ENCODE data around the gene FMR1NB. TPM values are rescaled to one million over a fixed set of nuclear protein-coding genes. Genes with fewer than 3 reads are reported as not detected.

Gene FMR1NB
- total RNA-seq, 1 experiment from 2014 or later: not detected

DNA sequence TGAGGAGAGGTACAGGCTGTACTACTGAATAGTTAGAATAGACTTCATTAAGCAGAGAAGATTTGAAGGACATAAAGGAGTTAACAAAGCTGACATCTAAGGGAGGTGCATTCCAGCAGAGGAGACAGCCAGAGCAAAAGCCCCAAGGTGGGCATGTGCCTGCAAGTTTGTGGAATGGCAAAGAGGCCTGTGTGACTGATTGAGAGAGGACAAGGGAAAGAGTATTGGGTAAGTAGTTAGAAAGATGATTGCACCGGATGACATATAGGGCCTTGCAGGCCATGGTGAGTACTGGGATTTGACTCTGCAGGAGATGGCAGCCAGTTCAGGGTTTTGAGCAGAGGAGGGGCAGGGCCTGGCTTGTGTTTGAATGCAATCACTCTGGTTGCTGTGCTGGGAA is 55.9 kb downstream of the FMR1NB start:
- Mint-ChIP-seq H3K4me1 (no peaks in the 10 kb centered on the region), H3K36me3 (ENCODE audit: insufficient read depth in 1 of 3, low read depth in 3 of 3) (no peaks in the 10 kb centered on the region; a peak in 1 of 7 replicates), H3K4me3 (no peak overlapping the region), H3K27ac (no peak overlapping the region), H3K9me3 (peaks cover 39 to 41% of the 10 kb centered on the region in 2 experiments), H3K27me3 (ENCODE audit: low read depth) (no peaks in the 10 kb centered on the region)
- H3K23me2 ChIP-seq (ENCODE audit: insufficient read length, low read depth, low read length, poor library complexity, severe bottlenecking): no peaks in the 10 kb centered on the region
- no peak overlapping the region for H2BK20ac ChIP-seq (ENCODE audit: low read depth, low read length, poor library complexity, severe bottlenecking)
- no peak overlapping the region for H4K5ac ChIP-seq (ENCODE audit: insufficient read length, low read depth, low read length)
- no peaks in the 10 kb centered on the region for H3K79me2 ChIP-seq (ENCODE audit: insufficient read depth, low read length)
- no peak overlapping the region for H3K18ac ChIP-seq (ENCODE audit: insufficient read length, low read depth, low read length)
- no peak overlapping the region for H3K14ac ChIP-seq (ENCODE audit: insufficient read depth, low read length)
- peaks cover 13% of the 10 kb centered on the region for H3K9me3 ChIP-seq (ENCODE audit: control insufficient read depth, low read depth, low read length)
- no peak overlapping the region for H2BK5ac ChIP-seq (ENCODE audit: insufficient read length, low read length)
- no peaks in the 10 kb centered on the region for H3K79me1 ChIP-seq (ENCODE audit: insufficient read depth, low read depth, low read length, poor library complexity, severe bottlenecking)
- H3K23ac ChIP-seq (ENCODE audit: insufficient read length, low read depth, low read length): no peak overlapping the region
- no peak overlapping the region for H2BK15ac ChIP-seq (ENCODE audit: low read depth, low read length)
- no CpG with 5 or more reads among the region's 1 CpG for WGBS (ENCODE audit: extremely low coverage, insufficient read length, low lambda C conversion rate)
- no peak for DNase-seq
- no peaks in the 10 kb centered on the region for H3K4me1 ChIP-seq (ENCODE audit: insufficient read depth, low read length)
- no peak overlapping the region for H2AK5ac ChIP-seq (ENCODE audit: insufficient read length, low read length)
- no peak overlapping the region for H4K8ac ChIP-seq (replicated peaks; ENCODE audit: insufficient read length, low read depth, low read length)
- H2BK120ac ChIP-seq (ENCODE audit: low read depth, low read length, poor library complexity, severe bottlenecking): no peak overlapping the region
- no peaks in the 10 kb centered on the region for H3K27me3 ChIP-seq (ENCODE audit: insufficient read depth, low read length)
- H3K4me2 ChIP-seq (ENCODE audit: insufficient read depth, insufficient read length, low read length): no peak overlapping the region
- no peaks in the 10 kb centered on the region for H4K20me1 ChIP-seq (ENCODE audit: control insufficient read depth, insufficient read depth, insufficient read length)
- no peak overlapping the region for H3K9ac ChIP-seq (ENCODE audit: extremely low read depth, insufficient read length, low read length)
- no peak overlapping the region for H2AFZ ChIP-seq (ENCODE audit: low read length)
- H3K4ac ChIP-seq (ENCODE audit: low read depth, low read length): no peak overlapping the region
- H4K91ac ChIP-seq (ENCODE audit: insufficient read length, low read depth, low read length): no peak overlapping the region
- TF ChIP-seq, protein P1, sequence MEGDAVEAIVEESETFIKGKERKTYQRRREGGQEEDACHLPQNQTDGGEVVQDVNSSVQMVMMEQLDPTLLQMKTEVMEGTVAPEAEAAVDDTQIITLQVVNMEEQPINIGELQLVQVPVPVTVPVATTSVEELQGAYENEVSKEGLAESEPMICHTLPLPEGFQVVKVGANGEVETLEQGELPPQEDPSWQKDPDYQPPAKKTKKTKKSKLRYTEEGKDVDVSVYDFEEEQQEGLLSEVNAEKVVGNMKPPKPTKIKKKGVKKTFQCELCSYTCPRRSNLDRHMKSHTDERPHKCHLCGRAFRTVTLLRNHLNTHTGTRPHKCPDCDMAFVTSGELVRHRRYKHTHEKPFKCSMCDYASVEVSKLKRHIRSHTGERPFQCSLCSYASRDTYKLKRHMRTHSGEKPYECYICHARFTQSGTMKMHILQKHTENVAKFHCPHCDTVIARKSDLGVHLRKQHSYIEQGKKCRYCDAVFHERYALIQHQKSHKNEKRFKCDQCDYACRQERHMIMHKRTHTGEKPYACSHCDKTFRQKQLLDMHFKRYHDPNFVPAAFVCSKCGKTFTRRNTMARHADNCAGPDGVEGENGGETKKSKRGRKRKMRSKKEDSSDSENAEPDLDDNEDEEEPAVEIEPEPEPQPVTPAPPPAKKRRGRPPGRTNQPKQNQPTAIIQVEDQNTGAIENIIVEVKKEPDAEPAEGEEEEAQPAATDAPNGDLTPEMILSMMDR (conservative IDR thresholded peaks at IDR 0.05): no peak
- H2BK12ac ChIP-seq (ENCODE audit: insufficient read length, low read depth, low read length): no peak overlapping the region
- H3K56ac ChIP-seq (ENCODE audit: insufficient read length, low read depth, low read length): no peak overlapping the region
- no peak overlapping the region for H3T11ph ChIP-seq (ENCODE audit: low read length)
- no peak overlapping the region for H3K27ac ChIP-seq (ENCODE audit: insufficient read length, low read depth, low read length)

Data from H9 (cell line).